RCC 7860 (cell line): ENCODE measurements around the gene GPR3.
A peak's percentile ranks its signal among the peaks of the same experiment; 100 is the strongest.
"Not testable (repeated sequence)": the region's sequence is repeated elsewhere in the genome, so short reads cannot be mapped to it uniquely, and the experiment has no call there.

Source experiments
- DNase-seq: peaks from one replicate; pipeline ENCODE4 v3.0.0-alpha.2; 2015; ENCODE audit warnings: low spot score
- FAIRE-seq: peaks from 2 replicates; lab custom pipeline; 2012; peaks lifted over from hg19 to GRCh38; lab: Jason Lieb, UNC

The GPR3 gene

GRCh38 chr1:27377760-27378495 lies 14.5 kb upstream of the GPR3 start:
- FAIRE-seq (no peak), DNase-seq (no peak)

GRCh38 chr1:27379564-27380122 lies 12.8 kb upstream of the GPR3 start:
- FAIRE-seq (no peak), DNase-seq (no peak)

- DNase-seq (no peak), FAIRE-seq (no peak)
These were observed 12.2 kb upstream of the GPR3 start for GRCh38 chr1:27380224-27380623.

GRCh38 chr1:27380766-27381733 lies 11.4 kb upstream of the GPR3 start:
- DNase-seq: no peak
- no peak for FAIRE-seq

GRCh38 chr1:27381969-27382762 lies 10.3 kb upstream of the GPR3 start:
- no peak for FAIRE-seq
- no peak for DNase-seq

- no peak for DNase-seq
- no peak for FAIRE-seq
These were observed 9.3 kb upstream of the GPR3 start, which contains the start of gene CD164L2 for GRCh38 chr1:27383039-27383605. Gene CD164L2, minus strand, starts transcription at chr1:27383333. Its CDS starts 94 bp downstream, at chr1:27383239.

GRCh38 chr1:27383661-27384060 lies 8.8 kb upstream of the GPR3 start:
- no peak for DNase-seq

GRCh38 chr1:27384797-27385196 lies 7.6 kb upstream of the GPR3 start:
- DNase-seq, FAIRE-seq: not testable (repeated sequence)

More at GRCh38 chr1:27383661-27384060, 8.8 kb upstream of the GPR3 start:
- FAIRE-seq: no peak

- DNase-seq (peak; percentile 32), FAIRE-seq (no peak)
These were observed 4.0 kb upstream of the GPR3 start for GRCh38 chr1:27388337-27389005.

- FAIRE-seq: no peak
- DNase-seq: no peak
These were observed 819 bp upstream of the GPR3 start for GRCh38 chr1:27391511-27392095.

GRCh38 chr1:27392778-27393635 lies 585 bp downstream of the GPR3 start:
- FAIRE-seq (no peak), DNase-seq (no peak)

- FAIRE-seq (no peak), DNase-seq (no peak)
These were observed 1.3 kb downstream of the GPR3 start for GRCh38 chr1:27393641-27394281.

GRCh38 chr1:27394282-27394658 lies 1.8 kb downstream of the GPR3 start:
- no peak for FAIRE-seq

GRCh38 chr1:27394925-27395324 lies 2.5 kb downstream of the GPR3 start:
- DNase-seq: no peak
- FAIRE-seq: no peak

More at GRCh38 chr1:27394282-27394658, 1.8 kb downstream of the GPR3 start:
- no peak for DNase-seq

- DNase-seq: peak; percentile 41
- FAIRE-seq: no peak
These were observed 3.2 kb downstream of the GPR3 start for GRCh38 chr1:27395441-27396195.

- FAIRE-seq (no peak), DNase-seq (no peak)
These were observed 4.7 kb downstream of the GPR3 start for GRCh38 chr1:27397110-27397509.

- DNase-seq (no peak), FAIRE-seq (no peak)
These were observed 5.3 kb downstream of the GPR3 start for GRCh38 chr1:27397749-27398148.
